ENCODE results near the gene FAM180A. TPM values are rescaled to one million over a fixed set of nuclear protein-coding genes. Genes with fewer than 3 reads are reported as not detected.

FAM180A gene
- polyA plus RNA-seq, 1 donor (not counting 4 experiments of a cell fraction or from before 2014, with no cell fraction given): 0.73 TPM

DNA sequence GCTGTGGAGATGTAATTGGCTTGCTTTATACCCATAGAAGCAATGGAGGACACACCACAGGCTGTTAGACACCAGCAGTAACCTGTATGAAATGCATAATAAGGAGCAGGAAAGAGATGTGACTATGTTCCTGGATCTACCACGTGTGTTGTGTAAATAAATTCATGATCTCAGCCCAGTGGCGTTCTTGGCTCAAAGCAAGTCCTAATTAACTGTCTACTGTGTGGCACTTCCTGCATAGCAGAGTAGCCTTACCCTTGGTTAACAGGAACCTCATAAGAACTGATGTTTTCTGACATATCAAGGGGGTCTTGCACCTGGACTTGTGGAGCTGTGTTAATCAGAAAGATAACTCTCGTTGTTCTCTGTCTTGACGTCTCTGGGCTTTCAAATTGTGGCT lies 25.7 kb upstream of the FAM180A start:
- Histone ChIP-seq H3K9me1 (ENCODE audit: control insufficient read depth, extremely low read depth, insufficient read depth, low read length) (no peaks in the 10 kb centered on the region), H3K27ac (ENCODE audit: control insufficient read depth, insufficient read depth, low read length) (no peak overlapping the region), H3K36me3 (ENCODE audit: control insufficient read depth in 2 of 2, extremely low read depth in 1 of 2, insufficient read depth in 2 of 2, low read length in 2 of 2) (no peaks in the 10 kb centered on the region), H3K27me3 (ENCODE audit: control insufficient read depth, extremely low read depth, insufficient read depth, low read length) (no peaks in the 10 kb centered on the region), H4K20me1 (ENCODE audit: control insufficient read depth, extremely low read depth, insufficient read depth, low read length) (no peaks in the 10 kb centered on the region), H3K9me3 (ENCODE audit: control insufficient read depth, low read depth, low read length) (no peaks in the 10 kb centered on the region), H3K79me2 (ENCODE audit: control insufficient read depth, insufficient read depth, low read length) (no peaks in the 10 kb centered on the region), H3K4me2 (ENCODE audit: control insufficient read depth, extremely low read depth, insufficient read depth, low read depth, low read length) (no peak overlapping the region), H3K4me1 (ENCODE audit: control insufficient read depth, extremely low read depth, insufficient read depth, low read length) (no peaks in the 10 kb centered on the region), H3K4me3 (ENCODE audit: control insufficient read depth in 2 of 3, extremely low read depth in 1 of 3, insufficient read depth in 2 of 3, low read depth in 1 of 3, low read length in 3 of 3) (no peak overlapping the region), H2AFZ (ENCODE audit: control insufficient read depth, low read length) (peak overlapping the region; percentile 46), H3K9ac (ENCODE audit: control insufficient read depth, extremely low read depth, insufficient read depth, low read length) (no peak overlapping the region)
- no peak for FAIRE-seq
- dilution Hi-C loops (cut with MboI; ENCODE audit: extremely low pct_ligation_motif_present, low sequenced_read_pairs): no loop called here
- TF ChIP-seq EZH2 (IDR thresholded peaks at IDR 0.05; ENCODE audit: low read length): no peak
- DNase-seq (ENCODE audit: low read depth, low spot score): no peak

DNA sequence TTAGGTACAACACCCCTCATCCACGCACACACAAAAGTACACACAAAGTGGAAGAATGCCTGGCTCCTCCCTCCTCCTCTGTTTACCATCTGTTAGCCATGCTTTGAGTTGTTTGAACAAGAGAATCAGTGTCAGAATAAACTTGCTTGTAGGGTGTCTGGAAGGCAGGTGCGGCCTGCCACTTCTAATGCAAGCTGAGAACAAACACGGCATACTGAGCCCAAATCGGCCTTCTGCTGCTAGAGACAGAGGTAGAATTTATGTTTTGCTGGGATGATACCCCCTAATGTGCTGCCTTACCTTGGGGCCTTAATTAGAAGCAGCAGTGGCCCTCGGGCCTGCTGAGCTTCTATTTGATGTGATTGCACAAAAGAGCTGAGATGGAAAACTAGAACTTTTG lies 24.9 kb upstream of the FAM180A start:
- H3K4me1 ChIP-seq (ENCODE audit: control insufficient read depth, extremely low read depth, insufficient read depth, low read length): no peaks in the 10 kb centered on the region
- H3K27ac ChIP-seq (ENCODE audit: control insufficient read depth, insufficient read depth, low read length): no peak overlapping the region
- no peaks in the 10 kb centered on the region for H3K27me3 ChIP-seq (ENCODE audit: control insufficient read depth, extremely low read depth, insufficient read depth, low read length)
- H3K9ac ChIP-seq (ENCODE audit: control insufficient read depth, extremely low read depth, insufficient read depth, low read length): no peak overlapping the region
- H3K4me2 ChIP-seq (ENCODE audit: control insufficient read depth, extremely low read depth, insufficient read depth, low read depth, low read length): no peak overlapping the region
- H3K79me2 ChIP-seq (ENCODE audit: control insufficient read depth, insufficient read depth, low read length): no peaks in the 10 kb centered on the region
- TF ChIP-seq EZH2 (IDR thresholded peaks at IDR 0.05; ENCODE audit: low read length): no peak
- TF ChIP-seq, protein P1, sequence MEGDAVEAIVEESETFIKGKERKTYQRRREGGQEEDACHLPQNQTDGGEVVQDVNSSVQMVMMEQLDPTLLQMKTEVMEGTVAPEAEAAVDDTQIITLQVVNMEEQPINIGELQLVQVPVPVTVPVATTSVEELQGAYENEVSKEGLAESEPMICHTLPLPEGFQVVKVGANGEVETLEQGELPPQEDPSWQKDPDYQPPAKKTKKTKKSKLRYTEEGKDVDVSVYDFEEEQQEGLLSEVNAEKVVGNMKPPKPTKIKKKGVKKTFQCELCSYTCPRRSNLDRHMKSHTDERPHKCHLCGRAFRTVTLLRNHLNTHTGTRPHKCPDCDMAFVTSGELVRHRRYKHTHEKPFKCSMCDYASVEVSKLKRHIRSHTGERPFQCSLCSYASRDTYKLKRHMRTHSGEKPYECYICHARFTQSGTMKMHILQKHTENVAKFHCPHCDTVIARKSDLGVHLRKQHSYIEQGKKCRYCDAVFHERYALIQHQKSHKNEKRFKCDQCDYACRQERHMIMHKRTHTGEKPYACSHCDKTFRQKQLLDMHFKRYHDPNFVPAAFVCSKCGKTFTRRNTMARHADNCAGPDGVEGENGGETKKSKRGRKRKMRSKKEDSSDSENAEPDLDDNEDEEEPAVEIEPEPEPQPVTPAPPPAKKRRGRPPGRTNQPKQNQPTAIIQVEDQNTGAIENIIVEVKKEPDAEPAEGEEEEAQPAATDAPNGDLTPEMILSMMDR (optimal IDR thresholded peaks at IDR 0.05 in 1 of 3, IDR thresholded peaks at IDR 0.05 in 1 of 3, conservative IDR thresholded peaks at IDR 0.05 in 1 of 3; ENCODE audit: extremely low read depth in 1 of 3, insufficient read depth in 2 of 3, low read length in 3 of 3): no peak
- H3K9me1 ChIP-seq (ENCODE audit: control insufficient read depth, extremely low read depth, insufficient read depth, low read length): no peaks in the 10 kb centered on the region
- H3K36me3 ChIP-seq (ENCODE audit: control insufficient read depth in 2 of 2, extremely low read depth in 1 of 2, insufficient read depth in 2 of 2, low read length in 2 of 2): no peaks in the 10 kb centered on the region
- no peak overlapping the region for H3K4me3 ChIP-seq (ENCODE audit: control insufficient read depth in 2 of 3, extremely low read depth in 1 of 3, insufficient read depth in 2 of 3, low read depth in 1 of 3, low read length in 3 of 3)
- DNase-seq (ENCODE audit: low read depth, low spot score) (no peak), FAIRE-seq (no peak)
- H2AFZ ChIP-seq (ENCODE audit: control insufficient read depth, low read length): no peak overlapping the region
- H4K20me1 ChIP-seq (ENCODE audit: control insufficient read depth, extremely low read depth, insufficient read depth, low read length): no peaks in the 10 kb centered on the region
- dilution Hi-C loops (cut with MboI; ENCODE audit: extremely low pct_ligation_motif_present, low sequenced_read_pairs): no loop called here
- H3K9me3 ChIP-seq (ENCODE audit: control insufficient read depth, low read depth, low read length): no peaks in the 10 kb centered on the region

- FAIRE-seq: no peak
- Histone ChIP-seq H4K20me1 (ENCODE audit: control insufficient read depth, extremely low read depth, insufficient read depth, low read length) (no peaks in the 10 kb centered on the region), H3K36me3 (ENCODE audit: control insufficient read depth in 2 of 2, extremely low read depth in 1 of 2, insufficient read depth in 2 of 2, low read length in 2 of 2) (no peaks in the 10 kb centered on the region), H2AFZ (ENCODE audit: control insufficient read depth, low read length) (no peak overlapping the region), H3K9me3 (ENCODE audit: control insufficient read depth, low read depth, low read length) (no peaks in the 10 kb centered on the region), H3K4me3 (ENCODE audit: control insufficient read depth in 2 of 3, extremely low read depth in 1 of 3, insufficient read depth in 2 of 3, low read depth in 1 of 3, low read length in 3 of 3) (no peak overlapping the region), H3K27me3 (ENCODE audit: control insufficient read depth, extremely low read depth, insufficient read depth, low read length) (no peaks in the 10 kb centered on the region), H3K9me1 (ENCODE audit: control insufficient read depth, extremely low read depth, insufficient read depth, low read length) (no peaks in the 10 kb centered on the region), H3K79me2 (ENCODE audit: control insufficient read depth, insufficient read depth, low read length) (no peaks in the 10 kb centered on the region), H3K4me2 (ENCODE audit: control insufficient read depth, extremely low read depth, insufficient read depth, low read depth, low read length) (no peak overlapping the region), H3K27ac (ENCODE audit: control insufficient read depth, insufficient read depth, low read length) (no peak overlapping the region), H3K4me1 (ENCODE audit: control insufficient read depth, extremely low read depth, insufficient read depth, low read length) (no peaks in the 10 kb centered on the region), H3K9ac (ENCODE audit: control insufficient read depth, extremely low read depth, insufficient read depth, low read length) (no peak overlapping the region)
- TF ChIP-seq EZH2 (IDR thresholded peaks at IDR 0.05; ENCODE audit: low read length): no peak
- DNase-seq (ENCODE audit: low read depth, low spot score): no peak
- dilution Hi-C loops (cut with MboI; ENCODE audit: extremely low pct_ligation_motif_present, low sequenced_read_pairs): no loop called here
Observed at GRCh38 chr7:135772639-135773222, 24.1 kb upstream of the FAM180A start.

Measured in keratinocyte (primary cell).